ENCODE results near the gene BDH2.
A peak's percentile ranks its signal among the peaks of the same experiment; 100 is the strongest.

Gene BDH2

GRCh38 chr4:103079621-103080020, 20.0 kb downstream of the BDH2 start:
- no peak for ATAC-seq

GRCh38 chr4:103076747-103077347, 22.8 kb downstream of the BDH2 start, which contains the start of gene SLC9B2:
Gene SLC9B2 (minus strand): TSS chr4:103076761. CDS start chr4:103067550, 9,211 bp downstream.
- peak; percentile 60 to 65 for ATAC-seq

- peak; percentile 70 to 73 for ATAC-seq
Measured at GRCh38 chr4:103075894-103076746, 23.5 kb downstream of the BDH2 start.

GRCh38 chr4:103075435-103075893, 24.2 kb downstream of the BDH2 start:
- ATAC-seq, result no peak

DNA sequence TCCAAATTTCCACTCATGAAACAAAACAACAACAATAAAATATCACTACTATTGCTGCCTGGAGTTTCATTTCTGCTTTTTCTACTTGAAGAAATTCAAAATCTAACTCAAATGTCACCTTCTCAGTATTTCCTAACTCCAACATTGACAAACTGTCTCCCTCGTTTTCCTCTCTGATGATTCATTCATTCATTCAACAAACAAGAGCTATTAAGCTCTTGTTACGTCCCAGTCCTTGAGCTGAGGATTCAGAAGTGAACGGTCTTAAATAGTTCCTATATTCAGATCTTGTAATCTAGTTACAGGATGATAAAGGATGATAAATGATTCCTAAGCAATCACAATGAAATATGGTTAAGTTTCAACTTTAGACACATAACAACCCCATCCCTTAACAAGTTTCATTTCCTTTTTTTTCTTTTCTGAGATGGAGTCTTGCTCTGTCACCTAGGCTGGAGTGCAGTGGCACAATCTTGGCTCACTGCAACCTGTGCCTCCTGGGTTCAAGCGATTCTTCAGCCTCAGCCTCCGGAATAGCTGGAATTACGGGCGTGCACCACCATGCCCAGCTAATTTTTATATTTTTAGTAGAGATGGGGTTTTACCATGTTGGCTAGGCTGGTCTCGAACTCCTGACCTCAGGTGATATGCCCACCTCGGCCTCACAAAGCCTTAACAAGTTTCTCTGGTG, 24.7 kb downstream of the BDH2 start:
- no peak for ATAC-seq

GRCh38 chr4:103073792-103074438, 25.7 kb downstream of the BDH2 start:
- ATAC-seq, result no peak

- ATAC-seq, result peak; percentile 78 to 80
Measured at GRCh38 chr4:103067841-103068547, 31.6 kb downstream of the BDH2 start.

GRCh38 chr4:103060453-103061148, 39.0 kb downstream of the BDH2 start:
- ATAC-seq, result no peak

DNA sequence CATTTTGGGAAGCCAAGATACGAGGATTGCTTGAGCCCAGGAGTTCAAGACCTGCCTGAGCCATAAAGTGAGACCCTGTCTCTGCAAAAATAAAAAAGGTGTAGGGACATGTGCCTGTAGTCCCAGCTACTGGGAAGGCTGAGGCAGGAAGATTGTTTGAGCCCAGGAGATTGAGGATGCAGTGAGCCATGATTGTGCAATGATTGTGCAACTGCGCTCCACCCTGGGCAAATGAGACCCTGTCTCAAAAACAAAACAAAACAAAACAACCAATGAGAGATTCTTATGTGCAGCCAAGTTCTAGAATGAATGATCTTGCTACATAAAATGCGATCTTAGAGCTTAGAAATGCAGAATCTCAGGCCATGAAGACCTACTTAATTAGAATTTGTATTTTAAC, 45.6 kb downstream of the BDH2 start:
- ATAC-seq, result no peak

DNA sequence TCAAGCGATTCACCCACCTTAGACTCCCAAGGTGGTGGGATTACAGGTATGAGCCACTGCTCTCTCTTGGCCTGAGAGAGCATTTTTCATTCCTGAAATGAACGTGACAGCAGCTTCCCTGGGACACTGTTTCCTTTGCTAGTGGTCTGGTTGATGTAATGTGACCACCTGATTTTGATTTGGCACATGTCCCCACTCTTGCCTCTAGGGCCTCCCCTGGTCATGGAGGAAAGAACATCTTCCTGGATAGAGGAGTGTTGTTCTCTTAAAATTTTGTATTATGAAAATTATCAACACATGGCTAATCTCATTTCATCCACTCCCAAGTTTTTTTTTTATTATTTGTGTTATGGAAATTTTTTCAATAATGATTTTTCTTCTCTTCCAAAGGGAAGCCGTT, 46.9 kb downstream of the BDH2 start:
- ATAC-seq, result no peak

- no peak for ATAC-seq
Measured at GRCh38 chr4:103052145-103052544, 47.5 kb downstream of the BDH2 start.

DNA sequence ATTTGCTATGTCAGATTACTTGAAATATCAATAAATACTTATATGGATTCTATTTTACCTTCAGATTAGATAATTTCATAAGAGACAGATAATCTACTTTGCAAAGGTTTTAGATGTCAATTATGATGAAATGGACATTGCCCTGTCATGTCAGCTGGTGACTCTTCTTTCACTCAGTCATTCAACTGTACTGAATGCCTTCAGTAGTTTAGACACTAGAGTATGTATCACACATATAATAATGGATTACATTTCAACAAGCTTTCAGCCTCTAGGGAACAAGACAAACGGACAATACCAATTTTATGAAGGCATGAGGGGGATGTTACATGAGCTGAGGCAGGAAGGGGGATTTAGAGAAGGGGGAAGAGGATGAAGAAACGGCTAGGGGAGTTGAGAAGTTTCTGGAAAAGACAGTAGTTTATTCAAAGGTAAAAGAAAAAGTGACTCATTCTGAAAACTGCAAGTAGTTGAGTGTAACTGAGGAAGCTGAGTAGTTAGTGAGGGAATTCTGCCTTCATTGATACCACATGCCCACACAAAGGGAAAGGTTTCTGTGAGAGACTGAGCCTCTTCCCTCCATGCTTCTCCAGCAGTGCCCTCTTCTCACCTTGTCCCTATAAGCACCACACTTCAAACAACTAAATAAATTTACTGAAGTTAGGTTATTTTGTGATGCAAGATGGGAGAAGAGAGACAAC, 48.7 kb downstream of the BDH2 start:
- ATAC-seq, result no peak

DNA sequence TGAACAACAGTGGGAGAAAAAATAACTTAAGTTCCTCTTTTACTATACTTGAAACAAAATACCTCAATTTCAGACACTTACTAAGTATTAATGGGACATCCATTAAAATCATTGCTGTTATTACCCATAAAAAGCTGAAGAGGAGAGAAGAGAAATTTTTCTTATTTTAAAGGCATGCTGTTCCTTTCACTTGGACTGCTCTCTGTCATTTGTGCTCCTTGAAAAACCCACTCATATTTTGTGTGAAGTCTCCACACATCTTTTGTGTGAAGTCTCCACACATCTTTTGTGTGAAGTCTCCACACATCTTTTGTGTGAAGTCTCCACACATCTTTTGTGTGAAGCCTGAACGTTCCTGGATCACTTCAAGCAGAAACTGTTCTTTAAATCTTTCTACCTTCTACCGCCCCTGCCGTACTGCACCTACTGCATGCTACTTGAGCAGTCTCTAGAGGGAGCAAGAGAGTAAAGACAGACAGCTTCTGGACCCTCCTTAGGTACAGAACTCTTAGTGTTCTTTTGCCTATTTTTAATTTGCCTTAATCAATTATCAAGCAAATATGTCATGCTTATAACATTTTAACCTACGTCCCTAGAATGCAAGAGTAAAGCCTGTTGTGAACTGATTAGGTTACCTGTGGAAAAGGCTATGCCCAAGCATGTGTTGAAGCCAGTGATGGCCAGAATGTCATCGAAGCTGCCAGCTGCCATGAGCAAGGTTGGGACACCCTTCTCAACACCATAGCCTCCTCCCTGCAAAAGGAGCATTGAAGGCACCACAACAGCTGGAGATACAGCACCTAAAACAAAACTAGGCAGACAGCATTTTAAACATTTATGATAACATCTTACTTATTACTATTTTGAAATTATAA, 53.0 kb downstream of the BDH2 start:
- ATAC-seq, result peak; percentile 84 to 87

GRCh38 chr4:103044183-103044582, 55.5 kb downstream of the BDH2 start:
- ATAC-seq, result no peak

GRCh38 chr4:103036169-103036568, 63.5 kb downstream of the BDH2 start:
- ATAC-seq, result no peak

DNA sequence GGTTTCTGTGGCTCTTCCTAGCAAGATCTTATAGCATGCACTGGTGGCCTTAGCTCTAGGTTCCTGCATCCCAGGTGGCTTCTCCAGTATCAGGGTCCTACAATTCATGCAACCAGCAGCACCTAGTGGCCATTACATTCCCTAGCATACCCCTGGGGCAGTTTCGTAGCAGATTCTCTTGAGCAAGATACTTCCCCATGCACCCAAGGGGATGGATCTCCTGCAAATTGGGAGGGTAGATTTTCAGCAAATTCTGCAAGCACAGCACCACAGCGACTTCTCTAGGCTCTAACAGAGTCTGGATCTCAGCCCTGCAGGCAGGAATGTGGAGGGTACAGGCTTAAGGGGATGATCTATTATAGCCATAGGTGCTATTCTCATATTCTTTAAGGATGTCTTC, 67.1 kb downstream of the BDH2 start:
- ATAC-seq, result no peak

DNA sequence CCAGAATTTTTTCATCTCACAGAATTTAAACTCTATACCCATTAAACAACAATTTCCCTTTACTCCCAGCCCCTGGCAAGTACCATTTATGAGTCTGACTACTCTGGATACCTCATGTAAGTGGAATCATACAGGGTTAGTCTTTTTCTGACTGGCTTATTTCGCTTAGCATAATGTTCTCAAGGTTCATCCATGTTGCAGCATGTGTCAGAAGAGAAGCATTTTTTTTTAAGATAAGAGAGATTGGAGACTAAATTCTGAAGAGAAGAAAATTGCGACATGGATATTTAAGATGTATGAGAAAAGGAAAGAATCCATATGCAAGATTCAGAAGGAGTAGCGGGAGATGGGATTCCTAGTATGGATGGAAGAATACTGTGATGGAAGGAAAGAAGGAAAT, 68.8 kb downstream of the BDH2 start:
- no peak for ATAC-seq

DNA sequence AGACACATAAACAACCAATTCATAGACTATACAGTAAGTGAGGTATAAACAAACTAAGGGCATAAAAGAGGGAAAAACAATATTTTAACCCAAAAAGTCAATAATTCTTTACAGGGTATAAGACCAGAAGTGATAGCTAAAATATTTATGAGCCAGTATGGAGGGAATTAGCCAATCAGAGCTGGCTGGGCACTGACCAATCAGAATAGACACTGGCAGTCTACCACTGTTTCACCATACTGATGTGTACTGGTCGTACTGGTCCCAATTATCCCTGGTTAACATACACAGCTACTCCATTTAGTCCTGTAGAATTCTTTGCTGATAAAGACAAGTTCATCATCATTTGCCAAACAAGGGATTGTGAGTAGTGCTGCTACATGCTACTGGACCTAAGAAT, 70.3 kb downstream of the BDH2 start:
- ATAC-seq, result no peak

Measured in activated CD4-positive, CD25-positive, alpha-beta regulatory T cell treated with anti-CD3 and anti-CD28 coated beads, Interleukin-2, amount 50 U/mL, for 24 hours (primary cell).